ENCODE measurements around the gene F11R. TPM values are rescaled to one million over a fixed set of nuclear protein-coding genes. Genes with fewer than 3 reads are reported as not detected.

The F11R gene
- total and polyA plus RNA-seq, 2 donors (not counting 1 experiment from before 2014, with no cell fraction given) = 16.4 to 17.3 TPM

- no peaks in the 10 kb centered on the region for H3K9me3 ChIP-seq (ENCODE audit: control extremely low read depth in 1 of 3, control insufficient read depth in 2 of 3, insufficient read depth in 1 of 3, low read length in 2 of 3)
- intact Hi-C loops (cut with micrococcal nuclease) = no loop called here
- no peak overlapping the region for H3K27ac Mint-ChIP-seq
- no peaks in the 10 kb centered on the region for H3K4me1 ChIP-seq (ENCODE audit: control insufficient read depth in 2 of 2, insufficient read depth in 2 of 2, low read length in 2 of 2)
- H3K4me1 Mint-ChIP-seq = no peaks in the 10 kb centered on the region
- no peak overlapping the region for H3K4me3 Mint-ChIP-seq
- no peaks in the 10 kb centered on the region for H3K79me2 ChIP-seq (ENCODE audit: control insufficient read depth, insufficient read depth, low read length)
- H3K9me3 Mint-ChIP-seq (ENCODE audit: insufficient read depth) = no peaks in the 10 kb centered on the region
- no peak overlapping the region for H3K4me3 ChIP-seq (ENCODE audit: control extremely low read depth in 1 of 5, extremely low read depth in 1 of 5, insufficient read depth in 1 of 5, low read depth in 2 of 5, low read length in 4 of 5)
- no peak overlapping the region for H3K4me2 ChIP-seq (replicated peaks; ENCODE audit: low read depth, low read length, poor library complexity, severe bottlenecking)
- no peak overlapping the region for H3K27ac ChIP-seq (ENCODE audit: low read length in 2 of 2)
- H3K36me3 ChIP-seq (replicated peaks in 1 of 2; ENCODE audit: control extremely low read depth in 1 of 2, control insufficient read depth in 1 of 2, extremely low read depth in 1 of 2, insufficient read depth in 2 of 2, low read length in 1 of 2) = no peaks in the 10 kb centered on the region
- no peaks in the 10 kb centered on the region for H4K20me1 ChIP-seq (ENCODE audit: control insufficient read depth, insufficient read depth, low read length, poor library complexity, severe bottlenecking)
- peaks cover 15% of the 10 kb centered on the region for H3K27me3 Mint-ChIP-seq
- TF ChIP-seq CTCF (IDR thresholded peaks at IDR 0.05) (no peak), EZH2 (IDR thresholded peaks at IDR 0.05; ENCODE audit: borderline replicate concordance, insufficient read depth, low read depth, low read length, poor library complexity, severe bottlenecking) (no peak)
- DNase-seq = no peak
- H3K27me3 ChIP-seq (replicated peaks in 1 of 4; ENCODE audit: control extremely low read depth in 1 of 4, control insufficient read depth in 3 of 4, insufficient read depth in 4 of 4, low read length in 3 of 4) = peaks cover 0 to 3% (median 0%) of the 10 kb centered on the region in 4 experiments
- ChIA-PET POLR2A (no interaction called here), CTCF (interaction anchor here (1.2 kb wide), 1 partner anchor 69 kb away, joined by 3 read pairs; no protein-coding TSS in a partner anchor)
- peak overlapping the region; percentile 22 for H2AFZ ChIP-seq (ENCODE audit: insufficient read depth, low read depth, low read length, poor library complexity, severe bottlenecking)
- H3K9ac ChIP-seq (ENCODE audit: low read length) = no peak overlapping the region
- ATAC-seq (ENCODE audit: low read depth) = peak; percentile 33
- WGBS (ENCODE audit: insufficient coverage) = 28% methylated on average over 6 of the region's 6 CpGs
These were observed 49.3 kb downstream of the F11R start for GRCh38 chr1:160971618-160972056.

- intact Hi-C loops (cut with micrococcal nuclease) = no loop called here
- Histone ChIP-seq H3K4me1 (ENCODE audit: control insufficient read depth in 2 of 2, insufficient read depth in 2 of 2, low read length in 2 of 2) (no peaks in the 10 kb centered on the region), H3K79me2 (ENCODE audit: control insufficient read depth, insufficient read depth, low read length) (no peaks in the 10 kb centered on the region), H3K36me3 (replicated peaks in 1 of 2; ENCODE audit: control extremely low read depth in 1 of 2, control insufficient read depth in 1 of 2, extremely low read depth in 1 of 2, insufficient read depth in 2 of 2, low read length in 1 of 2) (no peaks in the 10 kb centered on the region), H3K4me2 (replicated peaks; ENCODE audit: low read depth, low read length, poor library complexity, severe bottlenecking) (no peak overlapping the region), H3K9me3 (ENCODE audit: control extremely low read depth in 1 of 3, control insufficient read depth in 2 of 3, insufficient read depth in 1 of 3, low read length in 2 of 3) (no peaks in the 10 kb centered on the region), H2AFZ (ENCODE audit: insufficient read depth, low read depth, low read length, poor library complexity, severe bottlenecking) (no peak overlapping the region), H4K20me1 (ENCODE audit: control insufficient read depth, insufficient read depth, low read length, poor library complexity, severe bottlenecking) (no peaks in the 10 kb centered on the region), H3K27me3 (replicated peaks in 1 of 4; ENCODE audit: control extremely low read depth in 1 of 4, control insufficient read depth in 3 of 4, insufficient read depth in 4 of 4, low read length in 3 of 4) (no peaks in the 10 kb centered on the region), H3K9ac (ENCODE audit: low read length) (no peak overlapping the region), H3K4me3 (ENCODE audit: control extremely low read depth in 1 of 5, extremely low read depth in 1 of 5, insufficient read depth in 1 of 5, low read depth in 2 of 5, low read length in 4 of 5) (no peak overlapping the region), H3K27ac (ENCODE audit: low read length in 2 of 2) (no peak overlapping the region)
- WGBS (ENCODE audit: insufficient coverage) = no CpG with 5 or more reads among the region's 4 CpGs
- ChIA-PET CTCF (interaction anchor here (1.6 kb wide), 1 partner anchor 10 kb away, joined by 7 read pairs; no protein-coding TSS in a partner anchor), POLR2A (no interaction called here)
- TF ChIP-seq CTCF (IDR thresholded peaks at IDR 0.05) = no peak
- TF ChIP-seq EZH2 (IDR thresholded peaks at IDR 0.05; ENCODE audit: borderline replicate concordance, insufficient read depth, low read depth, low read length, poor library complexity, severe bottlenecking) = no peak
- Mint-ChIP-seq H3K27ac (no peak overlapping the region), H3K9me3 (ENCODE audit: insufficient read depth) (no peaks in the 10 kb centered on the region), H3K27me3 (peaks cover 4% of the 10 kb centered on the region), H3K4me3 (no peak overlapping the region), H3K4me1 (no peaks in the 10 kb centered on the region)
- ATAC-seq (ENCODE audit: low read depth) (no peak), DNase-seq (no peak)
These were observed 57.4 kb downstream of the F11R start for GRCh38 chr1:160963521-160963920.
